H7 (cell line): ENCODE measurements around the gene LSM10. TPM values are rescaled to one million over a fixed set of nuclear protein-coding genes. Genes with fewer than 3 reads are reported as not detected.

ENCODE experiments used
- DNase-seq: peaks from one replicate; pipeline ENCODE4 v3.0.0; 2012
- H3K27me3 ChIP-seq: 2 replicates; pipeline ENCODE4 v1.6.0; 2011; ENCODE audit warnings: mild to moderate bottlenecking, low read length; ENCODE audit not compliant: control insufficient read depth, insufficient read depth
- H3K36me3 ChIP-seq: replicated peaks from 2 replicates; pipeline ENCODE4 v1.5.1; 2011; ENCODE audit warnings: low read length; ENCODE audit not compliant: control insufficient read depth, insufficient read depth
- H3K4me3 ChIP-seq: 2 replicates; pipeline ENCODE4 v1.5.1; 2011; ENCODE audit warnings: low read depth, mild to moderate bottlenecking, control low read depth, low read length, moderate library complexity; ENCODE audit not compliant: insufficient read depth
- total RNA-seq: library from RNA; depleted of rRNA; stranded (reverse); fragments of >200 nt; shearing (Covaris generic); gene quantifications from 2 replicates; pipeline ENCODE4 v1.2.3, GENCODE V29; 2014

Gene LSM10
- total RNA-seq, 1 experiment from 2014 or later: 14.4 TPM

DNA sequence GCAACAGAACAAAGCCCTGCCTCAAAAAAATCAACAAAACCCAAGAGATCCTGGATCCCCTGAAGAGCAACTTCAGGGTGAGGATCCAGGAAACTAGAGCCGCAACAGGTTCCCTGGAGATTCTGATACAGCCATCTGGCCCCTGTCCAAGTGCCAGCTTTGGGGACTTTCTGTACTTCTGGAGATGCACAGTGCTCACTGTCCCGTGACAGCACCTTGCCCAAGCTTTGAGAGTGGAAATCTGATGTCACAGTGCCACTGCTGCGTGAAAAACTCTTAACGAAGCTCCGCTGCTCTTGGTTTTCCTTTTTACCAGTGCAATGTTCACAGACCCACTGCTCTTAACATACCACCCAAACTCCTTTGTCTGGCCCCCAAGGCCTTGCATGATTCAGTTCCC, 38.3 kb downstream of the LSM10 start:
- Histone ChIP-seq H3K4me3 (no peak overlapping the region), H3K36me3 (peaks cover 13% of the 10 kb centered on the region), H3K27me3 (no peaks in the 10 kb centered on the region)
- no peak for DNase-seq

DNA sequence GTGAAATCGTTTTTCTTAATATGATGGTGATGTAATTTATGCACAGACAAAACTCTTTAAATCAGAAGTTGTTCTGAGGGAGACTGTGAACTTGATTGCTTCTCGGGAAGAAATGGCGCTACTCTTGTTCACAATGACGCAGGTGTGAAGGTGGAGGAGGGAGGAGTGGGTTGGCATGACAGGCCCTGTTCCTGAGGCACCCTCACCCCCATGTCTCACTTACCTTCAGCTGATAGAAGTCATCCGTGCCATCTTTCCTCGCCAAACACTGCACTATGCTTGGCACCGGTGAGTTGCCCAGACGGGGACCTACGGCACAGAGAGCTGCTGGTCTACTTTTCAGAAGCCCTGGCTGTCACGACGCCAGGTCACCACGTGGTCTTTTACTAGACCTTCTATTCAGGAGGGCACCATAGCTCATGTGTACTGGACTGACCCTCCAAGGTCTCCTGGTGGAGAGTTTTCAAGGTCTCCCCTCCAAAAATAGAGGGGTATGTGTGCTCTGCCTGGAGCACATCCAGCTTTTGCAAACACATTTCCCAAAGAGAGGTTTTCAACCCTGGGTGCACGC, 39.1 kb downstream of the LSM10 start:
- peaks cover 17% of the 10 kb centered on the region for H3K36me3 ChIP-seq
- no peak for DNase-seq
- H3K27me3 ChIP-seq: no peaks in the 10 kb centered on the region
- no peak overlapping the region for H3K4me3 ChIP-seq

DNA sequence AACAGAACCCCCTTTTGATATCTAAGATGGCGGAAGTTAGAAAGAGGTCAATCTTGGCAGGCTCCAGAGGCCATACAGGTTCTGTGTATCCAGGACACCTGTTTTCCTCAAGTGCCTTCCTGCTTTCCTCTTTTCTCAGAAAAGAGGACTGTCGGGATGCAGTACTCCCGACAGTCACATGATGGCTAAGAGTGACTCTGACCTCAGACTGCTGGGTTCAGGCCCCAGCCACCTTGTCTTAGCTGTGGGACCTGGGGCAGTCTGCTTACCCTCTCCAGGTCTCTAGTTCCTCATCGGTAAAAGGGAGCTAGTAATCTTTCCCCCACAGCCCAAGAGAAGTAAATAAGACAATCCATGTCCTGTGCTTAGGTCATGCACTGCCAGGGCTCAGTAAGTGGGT, 41.9 kb downstream of the LSM10 start:
- Histone ChIP-seq H3K36me3 (peaks cover 18% of the 10 kb centered on the region), H3K27me3 (no peaks in the 10 kb centered on the region), H3K4me3 (no peak overlapping the region)
- DNase-seq: peak; percentile 70

DNA sequence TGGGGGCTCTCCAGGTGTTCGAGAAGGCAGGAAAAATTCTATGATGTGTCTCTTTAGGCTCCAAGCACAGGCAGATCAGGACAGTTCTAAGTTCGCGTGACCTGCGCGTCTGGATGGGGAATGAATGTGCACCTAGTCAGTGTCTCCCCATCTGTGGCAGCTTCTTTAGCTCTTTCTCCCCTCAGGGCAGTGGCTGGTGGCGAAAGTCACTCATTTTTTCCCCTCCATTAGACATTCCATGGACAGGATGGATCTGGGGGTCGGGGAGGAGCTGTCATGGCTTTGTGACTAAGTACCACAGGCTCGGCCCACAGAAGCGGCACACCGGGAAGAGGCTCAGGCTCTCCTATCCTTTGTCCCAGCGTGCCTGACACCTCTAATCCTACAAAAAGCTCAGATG, 43.2 kb downstream of the LSM10 start:
- Histone ChIP-seq H3K4me3 (no peak overlapping the region), H3K36me3 (peaks cover 18% of the 10 kb centered on the region), H3K27me3 (no peaks in the 10 kb centered on the region)
- DNase-seq: no peak

DNA sequence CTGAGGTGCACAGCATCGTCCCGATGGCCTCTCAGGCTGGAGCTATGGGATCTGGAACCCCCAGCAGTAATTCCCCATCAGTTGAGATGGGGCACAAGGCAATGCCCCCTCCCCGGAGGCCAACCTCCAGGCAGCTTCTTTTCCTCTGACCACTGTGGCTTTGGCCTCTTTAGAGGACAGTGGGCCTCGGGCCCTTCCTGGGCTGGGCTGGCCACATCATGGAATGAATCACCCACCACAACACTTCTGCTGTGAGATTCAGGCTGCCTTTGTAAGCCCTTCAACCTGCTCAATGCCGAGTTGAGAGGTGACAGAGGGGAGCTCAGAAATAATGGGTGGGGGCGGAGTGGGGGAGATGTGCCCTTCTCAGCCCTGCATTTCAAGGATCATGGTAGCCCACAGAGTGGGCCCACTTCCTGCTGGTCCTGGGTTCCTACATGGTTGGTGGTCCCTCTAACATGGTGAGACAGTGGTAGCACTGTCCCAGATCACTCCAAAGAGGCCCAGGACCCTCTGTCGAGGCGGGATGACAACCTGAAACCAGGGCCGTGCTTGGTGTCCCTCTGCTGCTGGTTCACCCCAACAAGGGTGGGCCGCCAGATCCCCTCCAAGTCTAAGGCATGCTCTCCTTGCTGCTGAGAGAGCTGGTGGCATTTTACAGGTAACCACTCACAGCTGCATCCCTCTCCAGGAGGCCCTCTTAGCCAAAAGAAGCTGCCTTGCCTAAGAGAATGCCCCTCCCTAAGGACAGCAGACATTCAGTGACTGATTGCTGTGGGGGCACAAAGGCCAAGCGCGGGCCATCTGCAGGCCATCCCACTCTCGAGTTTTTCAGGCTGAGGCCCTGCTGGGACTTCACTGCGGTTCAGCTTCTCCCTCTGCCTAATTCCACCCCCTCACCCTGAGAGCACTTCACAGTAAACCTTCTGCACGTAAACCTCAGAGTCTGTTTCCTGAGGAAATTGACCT, 44.5 kb downstream of the LSM10 start:
- no peak overlapping the region for H3K4me3 ChIP-seq
- H3K27me3 ChIP-seq: no peaks in the 10 kb centered on the region
- peaks cover 25% of the 10 kb centered on the region for H3K36me3 ChIP-seq
- DNase-seq: no peak

DNA sequence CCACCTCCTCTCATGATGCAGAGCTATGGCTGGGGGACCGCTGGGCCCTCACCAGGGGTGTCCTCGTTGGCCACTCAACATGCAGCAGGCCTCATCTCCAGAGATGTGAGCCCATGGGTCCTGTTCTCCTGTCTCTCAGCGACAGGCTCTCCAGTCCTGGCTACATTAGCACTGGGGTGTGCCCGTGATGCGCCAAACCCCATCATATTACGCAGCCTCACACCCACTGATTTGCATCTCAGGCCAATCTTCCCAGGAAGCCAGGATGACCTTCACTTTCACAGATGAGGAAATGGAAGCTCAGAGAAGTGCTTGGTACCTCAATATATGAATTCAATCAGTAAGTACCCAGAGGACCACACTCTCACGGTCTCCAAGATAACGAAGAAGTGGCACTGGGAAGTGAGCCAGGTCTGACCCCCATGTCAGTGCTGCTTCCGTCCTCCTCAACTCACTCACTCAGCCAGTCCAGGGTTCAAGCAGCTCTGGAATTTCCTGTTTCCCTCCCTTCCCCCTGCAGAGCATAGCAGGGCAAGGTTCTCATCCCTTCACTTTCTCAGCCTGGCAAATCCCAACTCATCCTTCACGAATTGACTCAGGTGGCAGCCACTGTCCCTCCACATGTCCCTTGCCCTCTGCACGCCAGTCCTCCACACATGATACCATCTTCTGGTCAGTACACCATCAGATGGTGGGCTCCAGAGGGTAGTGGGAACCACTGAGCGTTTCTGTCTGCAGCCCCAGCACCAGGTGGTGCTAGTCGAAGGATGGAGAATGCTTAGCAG, 45.4 kb downstream of the LSM10 start:
- DNase-seq: no peak
- Histone ChIP-seq H3K27me3 (no peaks in the 10 kb centered on the region), H3K4me3 (no peak overlapping the region), H3K36me3 (peaks cover 27% of the 10 kb centered on the region)

DNA sequence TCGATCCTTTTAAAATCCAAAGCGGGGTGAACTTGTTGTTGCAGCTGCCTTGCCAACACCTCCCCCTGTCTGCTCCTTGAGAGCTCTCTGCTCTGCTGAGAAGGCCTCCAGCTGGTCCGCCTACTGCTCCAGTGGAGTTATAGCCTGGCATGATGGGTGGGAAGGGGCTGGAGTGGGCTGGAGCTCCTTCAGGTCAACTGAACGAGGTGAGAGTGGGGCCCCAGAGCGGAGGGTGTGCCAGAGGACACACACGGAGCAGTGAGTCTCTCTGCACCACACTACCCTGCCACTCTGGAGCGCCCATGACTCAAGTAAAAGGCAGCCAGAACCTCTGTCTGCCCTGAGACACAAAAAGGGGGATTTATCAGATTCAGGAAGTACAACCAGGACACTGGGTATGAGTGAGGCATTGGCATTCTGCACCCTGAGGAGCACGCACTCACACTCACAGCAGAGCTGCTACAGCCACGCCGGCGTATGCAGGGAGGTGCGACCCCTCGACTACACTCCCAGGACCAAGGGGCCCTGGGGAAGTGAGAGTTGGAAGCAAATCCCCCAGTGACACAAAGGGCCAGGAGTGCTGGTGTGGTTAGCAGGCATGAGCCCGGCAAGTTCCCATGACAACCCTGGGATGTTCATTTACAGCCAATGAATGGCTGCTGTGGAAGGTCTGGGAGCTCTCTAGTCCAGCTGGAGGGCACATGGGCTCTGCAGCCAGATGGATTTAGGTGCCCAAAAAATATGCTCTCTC, 46.3 kb downstream of the LSM10 start:
- no peak for DNase-seq
- H3K4me3 ChIP-seq: no peak overlapping the region
- H3K36me3 ChIP-seq: peaks cover 26% of the 10 kb centered on the region
- H3K27me3 ChIP-seq: no peaks in the 10 kb centered on the region

DNA sequence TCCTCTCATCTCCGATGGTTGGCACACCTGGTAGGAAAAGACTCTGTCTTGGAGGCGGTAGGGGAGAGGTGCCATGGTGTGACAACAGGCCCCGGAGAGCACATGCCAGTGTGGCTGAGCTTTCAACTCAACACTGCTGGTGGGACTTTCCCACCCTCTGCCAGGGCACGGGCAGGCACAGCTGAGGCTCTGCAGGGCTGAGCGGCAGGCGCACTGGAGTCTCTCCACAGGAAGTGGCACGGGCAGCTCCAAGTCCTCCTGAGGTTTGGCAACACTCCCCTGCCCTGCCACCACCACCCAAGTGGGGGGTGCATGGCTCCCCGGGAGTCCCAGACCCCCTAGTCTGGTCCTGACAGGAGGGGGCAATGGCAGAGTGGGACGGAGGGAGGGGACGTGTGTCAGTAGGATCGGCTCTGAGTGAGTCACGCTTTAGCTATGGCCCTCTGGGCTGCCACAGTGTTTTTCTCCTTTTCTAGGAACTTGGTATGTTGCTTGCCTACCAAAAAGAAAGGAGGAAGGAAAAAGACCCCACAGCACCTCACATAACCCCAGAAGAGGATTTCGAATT, 47.0 kb downstream of the LSM10 start:
- Histone ChIP-seq H3K4me3 (no peak overlapping the region), H3K27me3 (no peaks in the 10 kb centered on the region), H3K36me3 (peaks cover 27% of the 10 kb centered on the region)
- no peak for DNase-seq

DNA sequence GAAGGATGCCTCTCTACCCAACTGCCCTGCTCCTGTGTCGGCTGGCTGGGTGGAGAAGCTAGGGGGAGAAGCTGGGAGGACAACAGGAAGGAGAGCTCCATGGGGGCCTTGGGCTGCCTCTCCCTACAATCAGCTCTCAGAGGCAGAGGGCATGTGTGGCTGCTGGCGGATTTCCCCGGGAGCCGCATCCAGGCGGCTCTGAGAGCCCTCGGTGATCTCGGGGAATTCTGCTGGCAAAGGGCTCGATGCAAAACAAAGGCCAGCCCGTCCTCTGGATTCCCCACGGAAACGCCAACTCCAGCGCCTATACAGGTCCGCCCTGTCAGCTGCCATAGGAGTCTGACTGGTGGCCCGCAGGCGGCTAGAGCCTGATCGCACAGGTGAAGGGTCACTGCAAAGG, 47.9 kb downstream of the LSM10 start:
- DNase-seq: no peak
- H3K4me3 ChIP-seq: no peak overlapping the region
- H3K27me3 ChIP-seq: no peaks in the 10 kb centered on the region
- H3K36me3 ChIP-seq: peaks cover 27% of the 10 kb centered on the region

DNA sequence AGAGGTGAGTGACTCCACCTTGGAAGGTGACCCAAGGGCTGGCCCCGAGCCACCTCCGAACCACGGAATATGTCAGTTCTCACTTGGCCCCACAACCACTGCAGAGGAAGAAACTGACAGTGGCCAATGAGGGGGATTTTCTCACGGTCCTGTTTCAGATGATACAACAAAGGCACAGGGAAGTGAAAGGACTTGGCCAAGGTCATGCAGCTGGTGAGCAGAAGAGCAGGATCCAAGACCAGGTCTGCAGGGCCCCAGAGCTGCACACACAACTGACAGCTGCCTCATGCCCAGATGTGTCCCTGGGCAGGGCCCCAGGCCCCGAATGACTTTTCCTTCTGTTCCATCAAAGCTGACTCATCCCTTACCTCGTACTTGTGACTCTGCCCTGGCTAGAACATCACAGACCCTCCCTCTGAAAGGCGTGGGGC, 48.5 kb downstream of the LSM10 start:
- peaks cover 22% of the 10 kb centered on the region for H3K36me3 ChIP-seq
- no peak overlapping the region for H3K4me3 ChIP-seq
- no peak for DNase-seq
- no peaks in the 10 kb centered on the region for H3K27me3 ChIP-seq

DNA sequence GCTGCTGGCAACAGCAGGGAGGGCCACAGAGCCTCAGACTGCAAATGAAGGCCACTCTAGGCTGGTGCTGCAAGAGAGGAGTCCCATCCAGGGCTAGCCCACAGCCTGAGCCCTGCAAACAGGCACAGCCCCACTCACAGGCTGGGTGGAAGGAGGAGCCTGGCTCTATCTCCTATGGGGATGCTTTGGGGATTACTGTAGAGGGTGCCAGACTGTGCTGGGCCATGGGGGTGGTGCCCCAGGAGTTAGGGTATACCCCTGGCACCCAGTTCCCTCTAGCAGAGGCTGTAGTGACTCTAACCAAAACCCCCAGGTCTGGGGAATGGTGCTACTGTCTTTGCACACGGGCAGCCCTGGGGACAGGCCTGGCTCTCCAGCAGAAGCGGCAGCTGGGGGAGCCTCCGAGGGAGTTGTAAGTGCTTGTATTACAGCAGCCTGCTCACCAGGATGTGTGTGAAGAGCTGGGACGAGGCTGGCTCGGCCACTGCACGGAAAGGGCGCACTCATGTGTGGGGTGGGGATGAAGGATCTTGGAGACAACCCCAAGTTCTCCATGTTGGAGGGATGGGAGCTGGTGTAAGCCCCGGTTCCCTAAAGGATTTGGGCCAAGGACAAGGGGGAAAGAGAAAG, 50.9 kb downstream of the LSM10 start:
- Histone ChIP-seq H3K27me3 (no peaks in the 10 kb centered on the region), H3K36me3 (peaks cover 23% of the 10 kb centered on the region), H3K4me3 (no peak overlapping the region)
- no peak for DNase-seq

DNA sequence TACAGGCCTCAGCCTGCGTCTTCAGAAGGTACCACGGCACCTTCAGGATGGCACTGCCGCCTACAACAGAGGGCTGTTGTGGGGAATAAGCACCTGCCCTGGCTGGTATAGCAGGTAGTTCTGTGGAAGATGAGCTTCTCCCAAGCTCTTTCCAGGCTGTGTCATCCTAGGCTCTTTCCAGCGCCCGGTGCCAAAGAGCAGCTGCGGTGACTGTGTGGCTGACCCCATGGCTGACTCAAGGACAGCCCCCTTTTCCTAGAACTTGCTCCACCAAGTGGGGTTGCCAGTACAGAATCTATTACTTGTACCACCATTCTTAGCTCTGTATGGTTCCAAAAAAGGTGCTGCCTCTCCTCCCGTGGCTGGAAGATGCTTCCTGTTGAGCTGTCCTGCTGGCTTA, 52.4 kb downstream of the LSM10 start:
- Histone ChIP-seq H3K4me3 (no peak overlapping the region), H3K36me3 (peaks cover 27% of the 10 kb centered on the region), H3K27me3 (no peaks in the 10 kb centered on the region)
- no peak for DNase-seq

DNA sequence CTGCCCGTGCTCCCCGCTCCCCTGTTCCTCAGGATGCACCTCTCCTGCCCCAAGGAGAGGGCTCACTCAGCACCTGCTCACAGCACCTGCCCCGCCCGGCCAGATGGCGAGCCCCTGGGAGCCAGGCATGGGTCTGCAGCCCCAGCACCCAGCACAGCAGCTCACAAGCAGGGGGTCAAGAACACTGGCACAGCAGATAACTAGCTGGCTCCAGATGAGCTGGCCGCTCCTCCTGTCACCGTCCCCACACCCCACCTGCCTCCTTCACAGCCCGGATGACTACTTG, 53.4 kb downstream of the LSM10 start:
- H3K4me3 ChIP-seq: no peak overlapping the region
- peaks cover 26% of the 10 kb centered on the region for H3K36me3 ChIP-seq
- no peaks in the 10 kb centered on the region for H3K27me3 ChIP-seq
- DNase-seq: no peak
